ENCODE results near the gene CYREN.

Gene CYREN

DNA sequence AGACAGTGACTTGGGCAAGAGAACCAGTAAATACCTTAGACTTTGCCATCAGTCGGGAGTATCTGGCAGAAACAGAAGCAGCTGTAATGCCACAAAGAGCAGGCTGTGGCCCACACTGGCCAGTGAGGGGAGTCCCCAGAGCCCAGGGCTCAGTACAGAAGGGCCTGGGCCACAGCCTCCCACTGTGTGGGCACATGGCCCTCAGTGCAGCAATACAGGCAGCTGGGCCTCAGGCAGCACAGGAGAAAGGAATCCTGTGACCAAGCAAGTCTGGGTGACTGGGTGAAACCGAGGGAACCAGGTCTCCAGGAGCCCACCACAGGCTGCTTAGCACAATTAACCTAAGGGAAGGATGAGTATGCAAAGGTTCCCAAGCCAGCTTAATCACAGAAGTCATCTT, 26.8 kb upstream of the CYREN start:
- DNase-seq (ENCODE audit: low spot score) = no peak

DNA sequence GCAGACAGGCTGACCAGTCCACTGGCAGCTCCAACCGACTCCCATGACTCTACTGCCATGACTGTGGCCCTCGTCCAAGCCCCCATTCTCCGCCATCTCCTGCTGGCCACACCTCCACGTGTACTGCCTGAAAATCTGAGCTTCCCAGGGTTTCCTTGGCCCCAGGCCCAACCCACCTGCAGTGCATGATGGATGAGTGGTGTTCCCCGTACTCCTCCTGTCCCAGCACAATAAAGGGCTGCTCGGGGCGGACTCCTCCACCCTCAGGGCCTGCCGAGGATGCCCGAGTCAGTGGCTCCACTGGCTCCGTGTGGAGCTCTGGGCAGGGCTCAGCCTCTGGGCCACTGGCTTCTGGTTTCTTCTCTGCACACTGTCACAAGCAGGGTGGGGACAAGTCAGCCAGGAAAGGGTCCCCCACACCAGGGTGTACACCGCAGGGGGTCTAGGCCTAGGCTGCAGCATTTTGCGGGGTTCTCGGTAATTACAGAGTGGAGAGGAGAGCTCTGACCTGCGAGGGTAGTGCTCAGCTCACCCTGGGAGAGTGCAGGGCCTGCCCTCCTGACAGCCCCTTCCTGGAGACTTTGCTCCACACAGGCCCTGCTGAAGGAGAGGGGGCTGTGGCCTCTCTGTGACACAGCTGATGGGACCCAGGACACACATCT, 25.6 kb upstream of the CYREN start:
- no peak for DNase-seq (ENCODE audit: low spot score)

DNA sequence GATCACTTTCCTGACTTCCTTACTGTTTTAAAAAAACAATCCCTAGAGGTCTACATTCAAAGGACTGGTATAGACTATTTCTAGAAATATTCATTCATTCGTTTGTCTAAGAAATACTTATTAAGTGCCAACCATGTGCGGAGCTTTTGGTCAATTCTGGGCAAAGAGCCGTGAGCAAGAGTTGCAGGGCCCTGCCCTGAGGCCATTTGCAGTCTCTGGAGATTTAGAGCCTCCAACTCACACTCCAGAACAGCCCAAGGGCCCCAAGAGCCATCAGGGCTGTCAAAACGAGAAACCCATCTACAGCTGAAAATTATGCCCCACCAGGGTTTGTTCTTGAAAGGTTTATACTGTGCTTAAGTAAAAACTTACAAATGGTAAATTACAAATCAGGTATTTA, 24.6 kb upstream of the CYREN start:
- DNase-seq (ENCODE audit: low spot score) = no peak

DNA sequence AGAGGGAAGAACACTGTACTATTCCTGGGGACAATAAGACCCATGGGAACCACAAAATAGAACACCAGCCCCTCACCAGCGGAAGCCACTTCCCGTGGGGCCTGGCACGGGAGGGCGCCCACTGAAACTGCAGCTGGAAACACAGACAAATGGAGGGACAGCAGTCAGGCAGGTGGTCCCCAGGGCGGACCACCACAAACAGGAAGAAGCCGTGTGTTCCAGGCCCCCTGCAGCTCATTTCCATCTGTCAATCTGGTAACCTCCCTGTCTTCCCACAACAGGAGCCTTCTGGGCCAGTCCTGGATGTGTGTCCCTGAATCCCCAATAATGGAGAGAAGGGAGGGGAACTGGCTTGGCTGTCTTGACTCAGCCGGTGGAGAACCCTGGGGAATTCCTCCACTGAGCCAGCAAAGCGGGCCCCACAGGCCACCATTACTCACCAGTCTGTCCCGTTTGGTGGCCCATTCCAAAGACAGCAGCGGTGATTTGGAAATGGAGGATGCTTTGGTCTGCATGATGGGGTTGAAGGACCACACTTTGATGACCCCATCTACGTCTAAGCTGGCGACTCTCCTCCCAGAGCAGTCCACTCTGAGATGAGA, 24.1 kb upstream of the CYREN start:
- DNase-seq (ENCODE audit: low spot score) = no peak

DNA sequence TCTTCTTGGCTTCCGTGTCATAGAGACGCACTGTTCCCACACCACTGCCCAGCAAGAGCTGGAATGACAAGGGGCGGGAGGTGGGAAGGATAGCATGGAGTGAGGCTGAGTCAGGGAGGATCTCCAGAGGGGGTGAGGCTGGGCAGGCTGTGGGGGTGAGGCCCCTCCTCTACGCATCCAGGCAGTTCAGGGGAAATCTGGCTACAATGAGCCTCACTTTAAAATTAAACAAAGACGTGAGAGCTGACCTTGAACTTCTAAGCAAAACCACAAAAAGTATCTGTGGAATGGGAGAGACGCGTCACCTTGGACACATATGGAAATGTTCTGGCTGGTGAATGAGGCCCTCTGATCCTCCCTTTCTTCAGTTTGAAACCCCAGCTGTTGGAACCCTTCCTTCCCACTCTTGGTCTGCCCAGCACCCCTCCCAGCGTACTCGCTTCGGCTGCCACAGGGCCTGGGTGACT, 23.1 kb upstream of the CYREN start:
- peak; percentile 88 for DNase-seq (ENCODE audit: low spot score)

DNA sequence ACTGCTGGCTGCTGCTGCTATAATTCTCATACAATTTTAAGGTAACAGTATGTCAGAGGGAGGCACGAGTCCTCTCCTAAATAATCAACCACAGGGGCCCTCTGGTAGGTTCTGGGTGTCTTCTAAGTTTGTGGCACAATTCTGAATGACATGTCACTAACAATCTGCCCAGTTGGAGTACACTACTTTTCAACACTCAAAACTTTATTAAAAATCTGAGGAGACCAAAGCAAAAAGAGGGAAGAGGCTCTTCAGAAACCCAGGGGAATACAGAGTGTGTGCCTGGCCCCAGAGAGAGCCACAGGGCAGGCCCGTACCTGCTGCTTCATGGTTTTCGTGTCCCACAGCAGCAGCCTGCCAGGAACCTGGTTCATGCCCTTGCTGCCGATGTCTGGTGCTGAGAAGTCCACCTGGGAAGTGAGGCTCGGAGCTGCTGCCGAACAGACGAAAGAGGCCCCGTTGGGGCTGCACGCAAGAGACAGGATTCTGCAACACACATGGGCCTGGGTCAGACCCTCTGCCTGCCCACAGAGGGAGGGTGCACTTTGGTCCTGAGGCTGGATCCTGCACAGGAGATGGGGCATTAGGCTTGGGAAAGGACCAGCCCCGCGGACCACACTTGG, 22.5 kb upstream of the CYREN start:
- DNase-seq (ENCODE audit: low spot score) = no peak

DNA sequence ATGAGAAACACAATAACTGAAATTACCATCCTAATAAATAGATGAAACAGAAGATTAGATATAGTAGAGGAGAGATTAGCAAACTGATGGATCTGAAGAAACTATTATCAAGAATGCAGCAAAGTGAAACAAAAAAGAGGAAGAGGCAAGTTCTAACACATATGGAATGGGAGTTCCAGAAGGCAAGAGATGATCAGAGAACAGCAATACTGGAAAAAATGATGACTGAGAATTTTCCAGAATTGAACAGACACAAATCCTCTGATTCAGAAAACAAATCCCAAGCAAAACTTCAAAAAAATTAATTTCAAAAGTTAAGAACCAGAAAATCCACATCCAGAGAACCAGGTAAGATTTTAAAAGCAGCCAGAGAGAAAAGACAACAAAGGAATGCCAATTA, 20.2 kb upstream of the CYREN start:
- no peak for DNase-seq (ENCODE audit: low spot score)

DNA sequence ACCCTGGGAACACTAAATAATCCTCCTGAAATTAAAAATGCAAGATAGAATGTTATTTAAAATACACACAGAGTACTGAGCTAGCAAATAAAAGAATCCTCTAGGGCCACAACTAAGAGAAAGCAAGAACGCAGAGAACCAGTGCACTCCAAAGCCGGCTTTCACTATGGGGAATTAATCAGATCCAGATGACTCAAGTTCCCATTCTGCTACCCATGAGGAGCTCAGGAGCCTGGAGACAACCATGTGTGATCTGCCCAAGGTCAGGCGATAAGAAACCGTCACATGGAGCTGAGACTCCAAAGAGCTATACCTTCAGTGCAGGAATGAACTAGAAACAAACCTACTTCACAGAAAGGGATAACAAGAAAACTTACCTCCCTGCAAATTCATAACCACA, 19.5 kb upstream of the CYREN start:
- no peak for DNase-seq (ENCODE audit: low spot score)

DNA sequence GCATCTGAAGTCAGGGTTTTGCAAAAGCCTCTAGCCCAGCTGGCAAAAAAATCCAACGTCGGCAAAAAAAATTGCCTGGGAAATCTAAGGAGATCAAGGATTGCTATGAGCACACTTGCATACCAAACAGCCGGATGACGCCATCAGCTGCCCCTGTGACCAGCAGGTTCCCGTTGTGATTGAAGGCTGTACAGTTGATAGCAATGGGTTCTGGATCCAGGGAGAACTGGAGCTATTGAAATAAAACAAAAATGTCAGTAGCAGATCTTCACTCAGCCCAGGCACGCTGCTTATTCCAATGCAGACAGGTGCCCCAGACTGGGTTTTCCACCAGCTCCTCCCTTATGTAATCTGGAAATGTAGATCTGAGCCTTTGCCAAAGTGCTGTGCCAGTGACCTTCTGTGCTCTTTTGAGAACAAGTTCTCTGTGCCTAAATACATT, 18.7 kb upstream of the CYREN start:
- no peak for DNase-seq (ENCODE audit: low spot score)

DNA sequence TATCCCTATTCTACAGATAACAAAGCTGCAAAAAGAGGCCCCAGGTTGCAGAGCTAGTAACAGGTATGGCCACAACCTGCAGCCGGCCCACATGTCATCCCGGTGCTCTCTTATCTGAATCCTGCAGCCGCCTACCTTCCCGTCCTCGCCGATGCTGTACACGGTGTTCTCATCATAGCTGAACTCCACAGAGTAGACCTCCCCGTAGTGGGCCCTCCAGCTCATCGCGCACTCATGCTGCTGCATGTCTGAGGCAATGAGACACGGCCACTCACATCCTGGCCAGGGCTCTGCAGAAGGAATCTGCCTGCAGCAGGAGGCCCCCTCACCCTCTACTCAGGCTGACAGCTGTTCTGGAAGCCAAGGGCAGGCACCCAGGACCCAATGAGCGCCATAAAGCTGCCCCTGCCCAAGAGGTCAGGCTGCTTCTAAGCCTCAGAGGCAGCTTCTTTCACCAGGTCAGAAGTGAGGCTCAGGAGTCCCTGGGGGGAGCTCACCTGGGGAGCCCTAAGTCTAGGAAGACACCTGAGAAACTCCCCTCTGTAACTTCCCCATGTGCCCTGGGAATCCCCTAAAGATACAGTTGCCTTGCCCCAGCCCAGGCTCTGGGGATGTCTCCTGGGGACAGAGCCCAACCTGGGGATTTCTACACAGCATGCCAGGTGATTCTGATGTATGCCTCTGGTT, 17.9 kb upstream of the CYREN start:
- no peak for DNase-seq (ENCODE audit: low spot score)

DNA sequence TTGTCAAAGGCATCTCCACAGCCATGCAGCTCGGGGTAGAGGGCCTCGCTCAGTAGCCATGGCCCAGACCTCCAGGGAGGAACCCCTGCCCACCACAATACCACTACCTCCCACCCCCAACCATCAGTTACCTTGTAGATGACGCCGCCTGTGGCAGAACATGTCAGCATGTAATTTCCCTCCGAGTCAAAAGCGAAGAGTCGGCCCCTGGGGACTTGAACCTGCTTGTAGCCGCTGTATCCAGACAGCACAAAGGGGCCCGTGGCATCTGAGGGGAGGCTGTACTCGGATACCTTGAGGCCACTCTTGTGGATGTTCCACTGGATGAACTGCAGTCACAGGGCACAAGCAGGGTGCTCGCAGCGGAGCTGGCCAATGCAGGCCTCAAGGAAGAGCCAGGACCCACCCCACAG, 16.3 kb upstream of the CYREN start:
- DNase-seq (ENCODE audit: low spot score) = no peak

DNA sequence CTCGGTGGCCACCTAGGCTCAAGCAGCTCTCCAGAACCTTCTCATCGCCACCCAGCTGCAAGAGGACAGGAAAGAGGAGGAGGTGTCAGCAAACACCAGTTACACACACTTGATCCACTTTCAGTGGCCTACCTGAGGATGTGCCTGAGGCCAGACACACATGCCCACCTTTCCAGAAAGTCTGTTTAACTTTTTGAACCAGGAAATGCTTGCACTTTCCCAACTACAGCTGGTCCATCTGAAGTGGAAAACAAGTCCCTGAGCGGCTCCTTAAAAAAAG, 15.7 kb upstream of the CYREN start:
- DNase-seq (ENCODE audit: low spot score) = no peak

DNA sequence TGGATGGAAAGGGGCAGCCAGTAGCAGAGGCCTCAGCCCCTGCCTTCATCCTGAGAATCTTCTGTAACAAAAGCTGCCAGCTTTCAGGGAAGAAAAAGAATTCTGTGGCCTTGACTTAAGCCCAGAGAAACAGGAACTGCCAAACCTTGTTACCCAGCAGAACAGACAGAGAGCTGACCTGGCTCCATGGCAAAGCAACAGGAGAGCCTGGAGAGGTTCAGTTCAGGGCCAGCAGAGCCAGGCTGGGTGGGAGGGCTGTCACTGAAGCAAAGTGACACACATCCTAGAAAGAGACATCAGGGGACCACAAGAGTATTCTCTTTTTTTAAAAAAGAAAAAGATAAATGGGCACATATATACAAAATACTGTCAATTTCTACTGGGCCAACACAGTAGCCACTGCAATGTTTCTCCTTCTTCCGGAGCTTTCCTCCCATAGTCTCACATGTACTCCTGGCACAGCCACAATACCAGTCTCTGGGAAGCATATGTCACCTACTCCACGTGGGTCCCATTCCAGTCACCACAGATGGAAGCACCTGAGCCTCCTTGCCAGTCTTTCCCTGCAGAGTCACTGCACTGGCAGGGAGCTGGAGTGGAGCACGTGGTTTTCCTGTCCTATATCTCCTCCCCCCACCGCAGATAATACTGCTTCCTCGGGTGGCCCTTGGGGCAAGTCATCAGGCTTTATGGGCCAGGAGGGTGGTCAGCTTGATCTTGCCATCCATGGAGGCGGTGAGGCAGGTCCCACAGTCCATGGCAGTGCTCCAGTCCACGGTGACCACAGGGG, 15.2 kb upstream of the CYREN start:
- DNase-seq (ENCODE audit: low spot score) = no peak

DNA sequence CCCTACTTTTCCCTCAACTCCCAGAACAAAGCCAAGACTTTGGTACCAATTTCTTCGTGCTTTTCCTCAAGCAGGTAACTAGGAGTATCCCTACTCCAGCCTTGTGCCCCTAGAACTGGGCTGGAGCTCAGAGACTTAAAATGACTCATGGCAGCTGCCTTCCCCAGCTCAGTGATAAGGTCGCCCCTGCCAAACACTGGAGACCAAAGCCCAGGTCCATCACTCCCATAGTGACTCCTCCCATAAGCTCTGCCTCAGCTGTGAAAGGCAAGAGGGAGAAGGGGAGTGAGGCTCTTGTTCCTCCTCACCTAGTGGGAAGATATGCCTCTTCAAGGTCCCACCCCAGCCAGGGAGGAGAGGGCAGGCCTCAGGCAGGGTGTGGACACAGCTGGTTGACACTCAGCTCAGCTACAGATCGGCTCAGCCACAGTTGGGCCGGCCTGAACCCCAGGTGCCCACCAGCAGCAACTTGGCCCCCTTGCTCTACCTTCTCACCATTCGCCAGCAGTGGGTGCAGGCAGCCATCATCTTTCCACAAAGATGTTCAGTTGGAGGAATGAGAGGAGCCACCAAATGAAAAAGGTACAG, 13.8 kb upstream of the CYREN start:
- DNase-seq (ENCODE audit: low spot score) = no peak

DNA sequence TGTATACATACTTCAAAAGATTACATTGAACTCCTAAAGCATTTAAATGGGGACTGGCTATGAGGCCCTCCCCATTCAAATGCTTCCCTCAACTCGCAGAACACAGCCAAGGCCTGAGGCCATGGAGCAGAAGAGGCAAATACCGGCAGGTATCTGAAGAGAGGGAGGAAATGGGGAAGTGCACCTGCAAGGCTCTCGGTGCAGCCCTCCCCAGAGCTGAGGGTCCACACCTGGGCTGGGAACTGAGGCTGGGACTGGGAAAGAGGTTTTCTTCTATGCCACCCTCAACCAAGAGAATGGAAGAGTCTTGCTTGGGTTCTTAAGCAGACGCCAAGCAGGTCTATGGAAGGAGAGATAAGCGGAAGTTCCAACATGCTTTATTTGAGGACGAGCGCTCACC, 13.0 kb upstream of the CYREN start:
- no peak for DNase-seq (ENCODE audit: low spot score)

DNA sequence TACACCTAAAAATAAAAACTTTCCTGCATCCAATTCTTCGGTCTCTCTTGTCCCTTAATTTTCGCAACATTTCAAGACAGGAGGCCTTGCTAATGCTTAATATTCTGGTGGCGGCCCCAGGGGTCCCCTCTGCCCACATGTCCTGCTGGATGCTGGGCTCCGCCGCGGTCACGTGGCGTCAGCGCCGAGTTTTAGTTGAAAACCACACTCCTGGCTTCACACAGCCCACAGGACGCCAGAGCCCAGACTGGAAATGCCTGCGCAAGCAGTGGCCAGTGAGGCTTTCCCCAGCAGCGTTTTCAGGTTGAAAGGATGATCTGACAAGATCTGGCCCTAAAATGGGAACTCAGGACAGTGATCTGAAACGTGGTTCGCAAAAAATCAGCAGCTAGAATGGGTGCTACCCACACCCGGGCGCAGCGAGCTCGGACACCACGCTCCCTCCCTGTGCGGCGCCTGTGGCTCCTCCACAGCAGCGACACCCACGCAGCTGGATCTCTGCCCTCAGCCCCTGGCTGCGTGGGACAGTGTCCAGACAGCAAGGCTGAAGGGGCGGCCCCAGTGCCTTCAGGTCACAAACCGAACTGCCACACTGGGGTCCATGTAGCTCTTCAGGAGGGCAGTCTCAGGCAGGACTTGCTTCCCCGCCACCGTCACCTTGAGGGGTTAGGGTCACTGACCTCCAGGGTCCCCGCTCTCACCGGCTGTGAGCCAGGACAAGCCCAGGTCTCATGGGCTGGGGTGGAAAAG, 11.6 kb upstream of the CYREN start:
- DNase-seq (ENCODE audit: low spot score) = no peak

DNA sequence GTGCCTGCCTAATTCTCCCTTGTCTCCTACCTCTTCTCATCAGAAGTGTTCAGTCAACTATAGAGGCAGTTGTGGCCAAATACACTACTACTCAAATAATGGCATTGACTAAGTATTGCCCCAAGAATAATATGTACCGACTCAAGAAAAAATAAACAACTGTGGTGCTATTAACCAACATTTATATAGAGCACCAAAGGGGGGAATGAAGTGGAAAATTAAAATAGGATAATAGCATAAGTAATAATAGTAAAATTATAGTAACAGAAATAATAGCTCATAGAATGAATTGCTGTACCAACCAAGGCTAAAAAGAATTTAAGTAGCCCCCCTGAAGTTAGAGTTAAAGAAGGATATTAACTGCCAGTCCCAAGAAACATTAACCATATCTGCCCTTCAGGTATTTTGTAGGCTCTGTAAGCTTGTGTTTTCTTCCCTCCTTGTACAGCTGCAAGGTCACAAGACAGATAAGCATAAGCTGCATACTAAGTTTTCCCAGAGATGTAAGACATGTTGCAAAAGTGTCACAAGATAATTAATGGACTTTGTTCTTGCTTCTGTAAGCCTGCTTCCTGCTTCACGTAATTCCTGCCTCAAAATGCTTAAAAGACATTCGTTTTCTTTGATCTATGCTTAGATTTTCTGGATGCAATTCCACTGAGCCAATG, 10.9 kb upstream of the CYREN start:
- DNase-seq (ENCODE audit: low spot score) = no peak

DNA sequence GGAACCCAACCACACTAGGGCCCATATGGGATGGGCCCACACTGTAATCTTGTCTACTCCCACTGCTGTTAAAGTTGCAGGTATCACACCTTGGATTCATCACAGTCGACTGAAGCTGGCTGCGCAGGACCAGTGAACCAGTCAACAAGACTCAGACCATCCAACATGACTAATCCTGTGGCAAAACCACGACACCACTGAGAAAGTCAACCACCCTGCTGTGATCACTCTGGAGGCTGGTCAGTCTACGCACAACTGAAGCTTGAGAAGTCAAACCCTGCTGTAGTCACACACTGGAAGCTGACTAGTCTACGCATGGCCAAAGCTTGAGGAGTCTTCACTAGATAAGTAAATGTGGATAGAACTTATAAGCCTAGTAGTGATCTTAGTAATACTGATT, 9.6 kb upstream of the CYREN start:
- DNase-seq (ENCODE audit: low spot score) = no peak

DNA sequence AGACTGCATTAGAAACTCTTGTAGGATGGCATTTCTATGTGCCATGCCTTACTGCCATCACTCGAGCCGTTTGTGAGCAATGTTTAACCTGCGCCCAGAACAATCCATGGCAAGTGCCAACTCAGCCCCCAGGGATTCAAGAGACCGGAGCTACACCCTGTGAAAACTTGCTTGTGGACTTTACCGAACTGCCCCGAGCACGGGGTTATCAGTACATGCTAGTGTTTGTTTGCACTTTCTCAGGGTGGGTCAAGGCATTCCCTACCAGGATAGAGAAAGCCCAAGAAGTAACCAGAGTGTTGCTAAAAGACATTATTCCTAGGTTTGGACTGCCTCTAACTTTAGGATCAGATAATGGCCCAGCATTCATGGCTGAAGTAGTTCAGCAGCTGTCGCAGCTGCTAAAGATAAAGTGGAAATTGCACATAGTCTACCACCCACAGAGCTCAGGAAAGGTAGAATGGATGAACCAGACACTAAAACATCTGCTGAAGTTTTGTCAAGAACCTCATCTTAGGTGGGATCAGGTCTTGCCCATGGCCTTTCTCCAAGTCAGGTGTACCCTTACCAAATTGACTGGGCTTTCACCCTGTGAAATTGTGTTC, 8.9 kb upstream of the CYREN start:
- DNase-seq (ENCODE audit: low spot score) = no peak

DNA sequence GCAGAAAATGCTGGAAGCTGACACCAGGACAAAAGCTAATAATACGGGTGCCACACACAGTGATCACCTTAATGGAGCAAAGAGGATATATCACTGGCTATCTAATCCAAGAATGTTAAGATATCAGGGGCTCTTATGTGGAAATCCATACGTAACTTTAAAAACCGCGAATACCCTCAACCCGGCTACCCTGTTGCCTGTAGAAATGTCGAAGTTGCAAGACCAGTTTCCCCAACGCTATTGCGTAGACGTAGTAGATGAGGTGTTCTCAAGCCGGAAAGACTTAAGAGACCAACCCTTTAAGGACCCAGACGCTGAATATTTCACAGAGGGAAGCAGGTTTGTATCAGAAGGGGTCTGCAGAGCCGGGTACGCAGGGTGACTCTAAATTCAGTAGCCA, 7.9 kb upstream of the CYREN start:
- DNase-seq (ENCODE audit: low spot score) = no peak

Data from AG08396 (cell line).